ENCODE results near the gene CNNM1.

- no peak for TF ChIP-seq EZH2phosphoT487 (IDR thresholded peaks at IDR 0.05)
- no peak for TF ChIP-seq CTCF (IDR thresholded peaks at IDR 0.05)
- TF ChIP-seq EZH2 (IDR thresholded peaks at IDR 0.05), result no peak
Observed at GRCh38 chr10:99394256-99394655, 65.1 kb downstream of the CNNM1 start.

Data from neural progenitor cell (in vitro differentiated cells).